HepG2 (cell line): ENCODE data around the gene F7. TPM values are rescaled to one million over a fixed set of nuclear protein-coding genes. Genes with fewer than 3 reads are reported as not detected.

Experiments used
- RAD21 ChIP-seq: fragments of 450-650 bp; formaldehyde crosslinking; IDR thresholded peaks from 2 replicates; pipeline ENCODE4 v1.5.0; 2020; ENCODE audit warnings: mild to moderate bottlenecking
- SUZ12 ChIP-seq: fragments of 150-350 bp; IDR thresholded peaks from 2 replicates; pipeline ENCODE4 v1.6.1; 2014; ENCODE audit warnings: low read depth, low read length
- TEAD2 ChIP-seq: sonication (generic); formaldehyde crosslinking; IDR thresholded peaks from 2 replicates; pipeline ENCODE4 v1.9.0; 2021; ENCODE audit warnings: missing genetic modification reagents
- ZNF510 ChIP-seq: sonication (generic); formaldehyde crosslinking; IDR thresholded peaks from 2 replicates; pipeline ENCODE4 v1.4.0; 2020; ENCODE audit warnings: low read depth, mild to moderate bottlenecking, missing genetic modification reagents
- polyA plus RNA-seq, 8 experiments: library from polyadenylated mRNA; depleted of rRNA in 3 of 8; stranded (reverse) in 7 of 8; unstranded in 1 of 8; fragments of >200 nt; fragmentation: Illumina TruSeq in 4 of 8; extraction: Trizol in 4 of 8; gene quantifications; 2 replicates each; pipeline versions ENCODE4 v1.2.1 to v1.2.3, GENCODE V29; 2011 to 2016; ENCODE audit warnings: low read depth in 4 of 8, missing spikeins in 1 of 8, mixed read lengths in 1 of 8; ENCODE audit not compliant: insufficient read depth in 1 of 8
- total RNA-seq, 5 experiments: library from RNA; depleted of rRNA; stranded (reverse); fragments of >200 nt; fragmentation: Illumina TruSeq; extraction: Trizol; gene quantifications; 2 replicates each; pipeline ENCODE4 v1.2.3, GENCODE V29; 2016; ENCODE audit warnings: low read depth in 1 of 5
- TF ChIP-seq, protein P1 (sequence below): sonication (generic); formaldehyde crosslinking; IDR thresholded peaks from 2 replicates; pipeline ENCODE4 v1.4.0; 2020; ENCODE audit warnings: mild to moderate bottlenecking, missing genetic modification reagents
- TF ChIP-seq, protein P2 (sequence below): sonication (generic); formaldehyde crosslinking; IDR thresholded peaks from 2 replicates; pipeline ENCODE4 v1.4.0; 2020; ENCODE audit warnings: mild to moderate bottlenecking, missing genetic modification reagents
- TF ChIP-seq, protein P3 (sequence below): sonication (generic); formaldehyde crosslinking; IDR thresholded peaks from 2 replicates; pipeline ENCODE4 v1.4.0; 2020; ENCODE audit warnings: missing genetic modification reagents
- TF ChIP-seq, protein P4 (sequence below): sonication (generic); formaldehyde crosslinking; IDR thresholded peaks from 2 replicates; pipeline ENCODE4 v1.8.0; 2022; ENCODE audit warnings: mild to moderate bottlenecking, missing genetic modification reagents

Gene F7
- total and polyA plus RNA-seq, 2 of the 13 experiments (the other 11 are each of a cell fraction or from before 2014, with no cell fraction given) = 12.6 to 26.5 TPM

DNA sequence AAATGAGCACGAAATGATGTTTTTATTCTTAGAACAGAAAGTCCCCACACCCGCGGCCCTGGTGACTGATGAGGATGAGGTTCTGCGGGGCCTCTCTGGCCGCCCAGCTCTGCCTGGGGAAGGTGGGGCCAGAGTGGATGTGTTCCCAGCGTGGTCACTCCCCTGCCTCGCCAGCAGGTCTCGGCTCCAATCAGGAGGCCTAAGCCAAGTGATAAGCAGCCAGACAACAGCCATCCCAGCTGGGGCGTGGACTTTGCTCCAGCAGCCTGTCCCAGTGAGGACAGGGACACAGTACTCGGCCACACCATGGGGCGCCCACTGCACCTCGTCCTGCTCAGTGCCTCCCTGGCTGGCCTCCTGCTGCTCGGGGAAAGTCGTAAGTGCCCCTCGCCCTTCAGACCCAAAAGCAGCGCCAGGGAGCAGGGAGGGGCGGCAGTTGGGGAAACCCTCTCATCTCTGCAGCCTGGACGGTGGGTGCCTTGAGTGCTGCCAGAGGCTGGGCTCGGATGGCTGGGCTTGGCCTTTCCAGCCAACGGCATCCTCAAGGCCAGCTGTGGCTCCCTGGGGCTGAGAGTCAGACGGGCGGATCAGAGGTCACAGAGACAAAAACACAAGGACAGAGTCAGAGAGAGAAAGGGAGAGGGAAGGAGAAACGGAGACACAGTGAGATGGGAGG is 17.1 kb downstream of the F7 start, which contains the start of gene F10 (continued):
- TF ChIP-seq, protein P1, sequence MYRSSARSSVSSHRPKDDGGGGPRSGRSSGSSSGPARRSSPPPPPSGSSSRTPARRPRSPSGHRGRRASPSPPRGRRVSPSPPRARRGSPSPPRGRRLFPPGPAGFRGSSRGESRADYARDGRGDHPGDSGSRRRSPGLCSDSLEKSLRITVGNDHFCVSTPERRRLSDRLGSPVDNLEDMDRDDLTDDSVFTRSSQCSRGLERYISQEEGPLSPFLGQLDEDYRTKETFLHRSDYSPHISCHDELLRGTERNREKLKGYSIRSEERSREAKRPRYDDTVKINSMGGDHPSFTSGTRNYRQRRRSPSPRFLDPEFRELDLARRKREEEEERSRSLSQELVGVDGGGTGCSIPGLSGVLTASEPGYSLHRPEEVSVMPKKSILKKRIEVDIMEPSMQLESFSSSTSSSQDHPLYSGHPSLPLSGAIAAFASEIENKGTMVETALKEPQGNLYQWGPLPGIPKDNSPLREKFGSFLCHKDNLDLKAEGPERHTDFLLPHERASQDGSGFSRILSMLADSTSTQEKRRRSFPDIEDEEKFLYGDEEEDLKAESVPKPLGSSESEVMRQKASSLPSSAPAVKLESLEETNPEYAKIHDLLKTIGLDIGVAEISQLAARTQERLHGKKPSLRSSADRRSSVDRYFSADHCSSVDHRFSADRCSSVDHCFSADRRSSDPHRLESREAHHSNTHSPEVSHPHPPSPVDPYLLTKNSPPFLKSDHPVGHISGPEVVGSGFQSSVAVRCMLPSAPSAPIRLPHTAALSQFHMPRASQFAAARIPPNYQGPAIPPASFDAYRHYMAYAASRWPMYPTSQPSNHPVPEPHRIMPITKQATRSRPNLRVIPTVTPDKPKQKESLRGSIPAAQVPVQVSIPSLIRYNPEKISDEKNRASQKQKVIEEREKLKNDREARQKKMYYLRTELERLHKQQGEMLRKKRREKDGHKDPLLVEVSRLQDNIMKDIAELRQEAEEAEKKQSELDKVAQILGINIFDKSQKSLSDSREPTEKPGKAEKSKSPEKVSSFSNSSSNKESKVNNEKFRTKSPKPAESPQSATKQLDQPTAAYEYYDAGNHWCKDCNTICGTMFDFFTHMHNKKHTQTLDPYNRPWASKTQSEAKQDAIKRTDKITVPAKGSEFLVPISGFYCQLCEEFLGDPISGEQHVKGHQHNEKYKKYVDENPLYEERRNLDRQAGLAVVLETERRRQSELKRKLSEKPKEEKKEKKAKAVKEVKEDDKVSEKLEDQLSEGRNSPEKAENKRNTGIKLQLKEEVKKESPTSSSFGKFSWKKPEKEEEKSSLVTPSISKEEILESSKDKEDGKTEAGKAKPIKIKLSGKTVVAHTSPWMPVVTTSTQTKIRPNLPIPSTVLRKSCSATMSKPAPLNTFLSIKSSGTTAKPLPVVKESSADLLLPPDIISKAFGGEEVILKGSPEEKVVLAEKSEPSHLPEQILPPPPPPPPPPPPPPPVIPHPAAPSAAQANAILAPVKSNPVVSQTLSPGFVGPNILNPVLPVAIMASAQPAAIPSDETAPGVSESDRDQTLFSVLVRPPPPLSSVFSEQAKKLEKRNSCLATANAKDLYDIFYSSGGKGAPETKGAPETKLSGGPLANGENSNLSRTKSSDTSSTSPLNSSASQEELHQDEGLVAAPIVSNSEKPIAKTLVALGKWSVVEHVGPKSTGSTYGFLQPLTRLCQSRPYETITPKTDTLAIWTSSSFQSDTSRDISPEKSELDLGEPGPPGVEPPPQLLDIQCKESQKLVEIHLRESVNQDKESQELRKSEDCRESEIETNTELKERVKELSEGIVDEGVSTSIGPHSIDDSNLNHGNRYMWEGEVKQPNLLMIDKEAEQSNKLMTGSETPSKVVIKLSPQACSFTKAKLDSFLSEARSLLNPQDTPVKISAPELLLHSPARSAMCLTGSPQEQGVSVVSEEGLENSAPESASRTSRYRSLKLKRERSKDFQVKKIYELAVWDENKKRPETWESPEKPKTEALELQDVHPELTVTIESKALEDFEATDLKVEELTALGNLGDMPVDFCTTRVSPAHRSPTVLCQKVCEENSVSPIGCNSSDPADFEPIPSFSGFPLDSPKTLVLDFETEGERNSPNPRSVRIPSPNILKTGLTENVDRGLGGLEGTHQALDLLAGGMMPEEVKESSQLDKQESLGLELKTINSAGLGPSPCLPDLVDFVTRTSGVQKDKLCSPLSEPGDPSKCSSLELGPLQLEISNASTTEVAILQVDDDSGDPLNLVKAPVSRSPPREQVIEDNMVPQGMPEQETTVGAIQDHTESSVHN (CRISPR knock-in tag) = peak; percentile 76; the same call in 1 of the 2 replicates
- TF ChIP-seq, protein P2, sequence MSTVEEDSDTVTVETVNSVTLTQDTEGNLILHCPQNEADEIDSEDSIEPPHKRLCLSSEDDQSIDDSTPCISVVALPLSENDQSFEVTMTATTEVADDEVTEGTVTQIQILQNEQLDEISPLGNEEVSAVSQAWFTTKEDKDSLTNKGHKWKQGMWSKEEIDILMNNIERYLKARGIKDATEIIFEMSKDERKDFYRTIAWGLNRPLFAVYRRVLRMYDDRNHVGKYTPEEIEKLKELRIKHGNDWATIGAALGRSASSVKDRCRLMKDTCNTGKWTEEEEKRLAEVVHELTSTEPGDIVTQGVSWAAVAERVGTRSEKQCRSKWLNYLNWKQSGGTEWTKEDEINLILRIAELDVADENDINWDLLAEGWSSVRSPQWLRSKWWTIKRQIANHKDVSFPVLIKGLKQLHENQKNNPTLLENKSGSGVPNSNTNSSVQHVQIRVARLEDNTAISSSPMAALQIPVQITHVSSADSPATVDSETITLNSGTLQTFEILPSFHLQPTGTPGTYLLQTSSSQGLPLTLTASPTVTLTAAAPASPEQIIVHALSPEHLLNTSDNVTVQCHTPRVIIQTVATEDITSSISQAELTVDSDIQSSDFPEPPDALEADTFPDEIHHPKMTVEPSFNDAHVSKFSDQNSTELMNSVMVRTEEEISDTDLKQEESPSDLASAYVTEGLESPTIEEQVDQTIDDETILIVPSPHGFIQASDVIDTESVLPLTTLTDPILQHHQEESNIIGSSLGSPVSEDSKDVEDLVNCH = peak; percentile 85; the same call in 1 of the 2 replicates
- TF ChIP-seq, protein P3, sequence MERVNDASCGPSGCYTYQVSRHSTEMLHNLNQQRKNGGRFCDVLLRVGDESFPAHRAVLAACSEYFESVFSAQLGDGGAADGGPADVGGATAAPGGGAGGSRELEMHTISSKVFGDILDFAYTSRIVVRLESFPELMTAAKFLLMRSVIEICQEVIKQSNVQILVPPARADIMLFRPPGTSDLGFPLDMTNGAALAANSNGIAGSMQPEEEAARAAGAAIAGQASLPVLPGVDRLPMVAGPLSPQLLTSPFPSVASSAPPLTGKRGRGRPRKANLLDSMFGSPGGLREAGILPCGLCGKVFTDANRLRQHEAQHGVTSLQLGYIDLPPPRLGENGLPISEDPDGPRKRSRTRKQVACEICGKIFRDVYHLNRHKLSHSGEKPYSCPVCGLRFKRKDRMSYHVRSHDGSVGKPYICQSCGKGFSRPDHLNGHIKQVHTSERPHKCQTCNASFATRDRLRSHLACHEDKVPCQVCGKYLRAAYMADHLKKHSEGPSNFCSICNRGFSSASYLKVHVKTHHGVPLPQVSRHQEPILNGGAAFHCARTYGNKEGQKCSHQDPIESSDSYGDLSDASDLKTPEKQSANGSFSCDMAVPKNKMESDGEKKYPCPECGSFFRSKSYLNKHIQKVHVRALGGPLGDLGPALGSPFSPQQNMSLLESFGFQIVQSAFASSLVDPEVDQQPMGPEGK (CRISPR knock-in tag) = peak; percentile 46; the same call in 1 of the 2 replicates
- no peak for TF ChIP-seq ZNF510
- no peak; the same call in 1 of the 2 replicates for TF ChIP-seq SUZ12
- TF ChIP-seq, protein P4, sequence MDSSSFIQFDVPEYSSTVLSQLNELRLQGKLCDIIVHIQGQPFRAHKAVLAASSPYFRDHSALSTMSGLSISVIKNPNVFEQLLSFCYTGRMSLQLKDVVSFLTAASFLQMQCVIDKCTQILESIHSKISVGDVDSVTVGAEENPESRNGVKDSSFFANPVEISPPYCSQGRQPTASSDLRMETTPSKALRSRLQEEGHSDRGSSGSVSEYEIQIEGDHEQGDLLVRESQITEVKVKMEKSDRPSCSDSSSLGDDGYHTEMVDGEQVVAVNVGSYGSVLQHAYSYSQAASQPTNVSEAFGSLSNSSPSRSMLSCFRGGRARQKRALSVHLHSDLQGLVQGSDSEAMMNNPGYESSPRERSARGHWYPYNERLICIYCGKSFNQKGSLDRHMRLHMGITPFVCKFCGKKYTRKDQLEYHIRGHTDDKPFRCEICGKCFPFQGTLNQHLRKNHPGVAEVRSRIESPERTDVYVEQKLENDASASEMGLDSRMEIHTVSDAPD = peak; percentile 93
- TF ChIP-seq TEAD2 = no peak
- TF ChIP-seq RAD21 (CRISPR knock-in tag) = peak; percentile 62
